ENCODE measurements around the gene BCKDHB. TPM values are rescaled to one million over a fixed set of nuclear protein-coding genes. Genes with fewer than 3 reads are reported as not detected.
"Not testable (repeated sequence)": the region's sequence is repeated elsewhere in the genome, so short reads cannot be mapped to it uniquely, and the experiment has no call there.

BCKDHB gene
- total and polyA plus RNA-seq, 4 donors, result 11.7 to 19.9 (median 16.5) TPM

DNA sequence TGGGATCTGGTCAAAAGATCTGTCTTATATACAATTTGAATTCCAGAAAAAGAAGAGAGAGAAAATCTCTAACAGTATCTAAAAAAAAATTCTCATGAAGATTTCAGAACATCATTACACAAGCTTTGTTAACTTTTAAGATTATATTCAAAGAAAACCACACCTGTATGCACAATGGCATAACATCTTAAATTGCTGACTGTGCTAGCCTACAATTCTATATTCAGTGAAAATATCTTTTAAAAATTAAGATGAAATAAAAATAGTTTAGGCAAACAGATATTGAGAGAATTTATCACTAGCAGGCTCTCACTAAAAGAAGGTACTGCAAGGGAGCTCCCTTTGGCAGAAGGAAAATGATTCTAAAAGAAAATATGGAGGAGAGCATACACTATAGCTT, 100.3 kb downstream of the BCKDHB start:
- Histone ChIP-seq H3K27me3 (ENCODE audit: control insufficient read depth in 1 of 2, insufficient read depth in 2 of 2, low read length in 1 of 2) (no peaks in the 10 kb centered on the region), H3K4me1 (ENCODE audit: control insufficient read depth in 1 of 2, insufficient read depth in 2 of 2, low read length in 2 of 2) (no peaks in the 10 kb centered on the region), H3K27ac (ENCODE audit: low read depth in 1 of 2, low read length in 2 of 2) (no peak overlapping the region), H3K36me3 (ENCODE audit: control insufficient read depth in 1 of 2, insufficient read depth in 2 of 2, low read length in 1 of 2) (no peaks in the 10 kb centered on the region), H3K4me3 (ENCODE audit: low read length in 2 of 2) (no peak overlapping the region), H3K9me3 (ENCODE audit: control insufficient read depth, low read length) (no peaks in the 10 kb centered on the region)
- ATAC-seq (ENCODE audit: low FRiP score) (no peak), DNase-seq (no peak)
- intact Hi-C loops (cut with DNase I), result no loop called here

DNA sequence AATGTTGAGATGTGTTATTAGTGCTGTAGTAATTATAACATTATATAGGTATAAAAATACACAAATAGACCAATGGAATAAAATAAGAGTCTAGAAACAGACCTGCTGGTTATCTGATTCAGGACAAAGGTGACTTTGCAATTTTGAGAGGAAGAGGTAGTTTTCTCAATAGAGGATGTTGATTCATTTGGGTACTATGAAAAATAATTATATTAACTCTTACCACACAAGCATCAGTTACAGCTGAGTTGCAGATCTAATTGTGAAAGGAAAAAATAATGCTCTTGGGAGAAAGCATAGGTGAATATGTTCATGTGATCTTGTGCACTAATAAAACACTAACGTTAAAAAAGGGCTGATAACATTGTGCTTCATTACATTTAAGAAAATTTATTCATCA, 103.0 kb downstream of the BCKDHB start:
- intact Hi-C loops (cut with DNase I), result no loop called here
- Histone ChIP-seq H3K36me3 (ENCODE audit: control insufficient read depth in 1 of 2, insufficient read depth in 2 of 2, low read length in 1 of 2) (no peaks in the 10 kb centered on the region), H3K27ac (ENCODE audit: low read depth in 1 of 2, low read length in 2 of 2) (no peak overlapping the region), H3K9me3 (ENCODE audit: control insufficient read depth, low read length) (no peaks in the 10 kb centered on the region), H3K27me3 (ENCODE audit: control insufficient read depth in 1 of 2, insufficient read depth in 2 of 2, low read length in 1 of 2) (no peaks in the 10 kb centered on the region), H3K4me1 (ENCODE audit: control insufficient read depth in 1 of 2, insufficient read depth in 2 of 2, low read length in 2 of 2) (no peaks in the 10 kb centered on the region), H3K4me3 (ENCODE audit: low read length in 2 of 2) (no peak overlapping the region)
- DNase-seq (no peak), ATAC-seq (ENCODE audit: low FRiP score) (no peak)
- 94 to 98% methylated on average over 1 of the region's 1 CpG for WGBS, 2 donors

DNA sequence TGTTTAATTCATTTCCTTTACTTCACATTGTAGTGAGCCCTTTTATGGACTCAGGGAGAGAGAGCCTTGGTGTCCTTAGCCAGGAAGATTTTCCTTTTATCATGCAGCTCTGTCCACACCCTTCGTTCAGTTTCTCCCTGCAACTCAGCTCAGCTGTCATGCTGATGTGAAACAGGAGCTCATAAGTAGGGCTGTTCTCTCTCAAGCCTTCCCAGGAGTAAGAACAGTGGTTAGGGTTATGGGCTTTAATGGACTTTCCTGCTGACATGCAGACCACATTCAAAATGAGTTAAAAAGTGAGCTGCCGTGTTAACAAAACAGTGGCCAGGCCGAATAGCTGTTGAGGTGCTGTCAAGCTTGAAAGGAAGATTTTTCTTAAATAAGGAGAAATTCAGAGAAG, 104.1 kb downstream of the BCKDHB start:
- no peak for DNase-seq
- no peak for ATAC-seq (ENCODE audit: low FRiP score)

DNA sequence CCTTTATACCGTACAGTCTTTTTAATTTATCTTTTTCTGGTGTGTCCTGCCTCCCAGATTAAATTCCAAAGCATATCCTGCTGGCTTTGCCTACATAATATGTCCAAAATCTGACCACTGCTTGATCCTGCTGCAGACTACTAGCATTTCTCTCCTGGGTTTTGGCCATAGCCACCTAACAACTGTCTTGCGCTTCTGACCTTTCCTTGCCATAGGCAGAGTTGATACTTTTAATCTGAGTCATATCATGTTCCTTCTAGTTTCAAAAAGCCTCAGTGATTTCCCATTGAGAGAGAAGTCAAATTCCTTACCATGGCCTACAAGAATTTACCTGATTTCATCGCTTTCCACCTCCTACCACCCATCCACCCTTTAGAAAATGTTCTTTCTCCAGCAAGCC, 104.8 kb downstream of the BCKDHB start:
- DNase-seq (no peak), ATAC-seq (ENCODE audit: low FRiP score) (no peak)
- WGBS, 2 donors, result 92 to 94% methylated on average over 3 of the region's 3 CpGs
- intact Hi-C loops (cut with DNase I), result loop anchor here in 1 of 2 donors (10.0 kb wide), 1 partner anchor 1544 kb away; the partner anchor contains the start of gene TENT5A
- no peaks in the 10 kb centered on the region for H3K4me1 ChIP-seq (ENCODE audit: control insufficient read depth in 1 of 2, insufficient read depth in 2 of 2, low read length in 2 of 2)
- no peaks in the 10 kb centered on the region for H3K36me3 ChIP-seq (ENCODE audit: control insufficient read depth in 1 of 2, insufficient read depth in 2 of 2, low read length in 1 of 2)
- H3K9me3 ChIP-seq (ENCODE audit: control insufficient read depth, low read length), result no peaks in the 10 kb centered on the region
- H3K27ac ChIP-seq (ENCODE audit: low read depth in 1 of 2, low read length in 2 of 2), result no peak overlapping the region
- H3K27me3 ChIP-seq (ENCODE audit: control insufficient read depth in 1 of 2, insufficient read depth in 2 of 2, low read length in 1 of 2), result no peaks in the 10 kb centered on the region
- H3K4me3 ChIP-seq (ENCODE audit: low read length in 2 of 2), result no peak overlapping the region

More for the DNA sequence above, 104.1 kb downstream of the BCKDHB start:
- Histone ChIP-seq H3K27ac (ENCODE audit: low read depth in 1 of 2, low read length in 2 of 2) (no peak overlapping the region), H3K4me3 (ENCODE audit: low read length in 2 of 2) (no peak overlapping the region), H3K4me1 (ENCODE audit: control insufficient read depth in 1 of 2, insufficient read depth in 2 of 2, low read length in 2 of 2) (no peaks in the 10 kb centered on the region), H3K36me3 (ENCODE audit: control insufficient read depth in 1 of 2, insufficient read depth in 2 of 2, low read length in 1 of 2) (no peaks in the 10 kb centered on the region), H3K27me3 (ENCODE audit: control insufficient read depth in 1 of 2, insufficient read depth in 2 of 2, low read length in 1 of 2) (no peaks in the 10 kb centered on the region), H3K9me3 (ENCODE audit: control insufficient read depth, low read length) (no peaks in the 10 kb centered on the region)
- intact Hi-C loops (cut with DNase I), result loop anchor here in 1 of 2 donors (10.0 kb wide), 1 partner anchor 1544 kb away; the partner anchor contains the start of gene TENT5A
- 54 to 61% methylated on average over 3 of the region's 3 CpGs for WGBS, 2 donors

DNA sequence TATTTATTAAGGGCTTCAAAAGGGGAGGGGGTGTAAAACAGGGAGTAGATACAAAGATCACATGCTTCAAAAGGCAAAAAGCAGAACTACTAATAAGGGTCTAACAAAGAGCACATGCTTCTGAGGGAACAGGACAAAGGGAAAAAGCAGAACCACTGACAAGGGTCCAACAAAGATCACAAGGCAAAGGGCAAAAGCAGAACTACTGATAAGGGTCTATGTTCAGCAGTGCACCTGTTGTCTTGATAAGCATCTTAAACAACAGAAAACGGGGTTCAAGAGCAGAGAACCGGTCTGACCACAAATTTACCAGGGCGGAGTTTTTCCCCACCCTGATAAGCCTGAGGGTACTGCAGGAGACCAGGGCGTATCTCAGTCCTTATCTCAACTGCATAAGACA, 105.4 kb downstream of the BCKDHB start:
- not testable (repeated sequence) for H3K27ac ChIP-seq (ENCODE audit: low read depth in 1 of 2, low read length in 2 of 2); H3K4me1 ChIP-seq (ENCODE audit: control insufficient read depth in 1 of 2, insufficient read depth in 2 of 2, low read length in 2 of 2)
- 77 to 79% methylated on average over 4 of the region's 4 CpGs for WGBS, 2 donors

DNA sequence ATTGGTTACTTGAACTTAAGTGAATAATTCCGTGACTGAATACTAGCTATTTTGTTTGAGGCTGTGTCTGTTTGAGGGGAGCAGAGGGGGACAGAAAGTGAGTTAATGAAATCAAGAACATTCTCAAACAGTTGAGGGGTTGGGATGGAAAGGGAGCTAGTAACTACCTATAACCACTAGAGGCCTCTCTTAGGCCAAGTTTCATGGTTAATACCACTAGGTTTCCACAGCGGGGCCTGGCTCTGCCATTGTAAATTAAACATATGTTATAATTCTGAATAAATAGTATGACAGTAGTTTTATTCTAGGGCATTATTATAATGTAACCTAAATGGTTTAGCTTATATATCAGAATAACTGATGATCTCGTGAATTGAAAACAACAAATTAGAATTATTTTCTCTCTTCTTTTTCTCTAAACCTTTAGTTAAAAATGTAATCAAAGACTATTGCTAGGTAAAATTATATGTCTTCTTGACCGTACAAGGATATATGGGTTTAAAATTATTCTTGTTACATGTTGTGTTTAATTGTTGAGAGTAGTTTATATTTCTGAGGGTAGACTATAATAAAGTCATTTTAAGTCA, 108.1 kb downstream of the BCKDHB start:
- ATAC-seq (ENCODE audit: low FRiP score) (peak; percentile 84), DNase-seq (no peak)
- H3K27me3 ChIP-seq (ENCODE audit: control insufficient read depth in 1 of 2, insufficient read depth in 2 of 2, low read length in 1 of 2), result no peaks in the 10 kb centered on the region
- intact Hi-C loops (cut with DNase I), result loop anchor here in 1 of 2 donors (10.0 kb wide), 1 partner anchor 1540 kb away; the partner anchor contains the start of gene TENT5A
- no peak overlapping the region for H3K27ac ChIP-seq (ENCODE audit: low read depth in 1 of 2, low read length in 2 of 2)
- no peaks in the 10 kb centered on the region for H3K9me3 ChIP-seq (ENCODE audit: control insufficient read depth, low read length)
- H3K4me3 ChIP-seq (ENCODE audit: low read length in 2 of 2), result no peak overlapping the region
- no peaks in the 10 kb centered on the region for H3K36me3 ChIP-seq (ENCODE audit: control insufficient read depth in 1 of 2, insufficient read depth in 2 of 2, low read length in 1 of 2)
- H3K4me1 ChIP-seq (ENCODE audit: control insufficient read depth in 1 of 2, insufficient read depth in 2 of 2, low read length in 2 of 2), result peaks cover 2 to 3% of the 10 kb centered on the region in 2 donors
- 46 to 50% methylated on average over 4 of the region's 4 CpGs for WGBS, 2 donors

More for the DNA sequence above, 105.4 kb downstream of the BCKDHB start:
- H3K9me3 ChIP-seq (ENCODE audit: control insufficient read depth, low read length); H3K4me3 ChIP-seq (ENCODE audit: low read length in 2 of 2); H3K36me3 ChIP-seq (ENCODE audit: control insufficient read depth in 1 of 2, insufficient read depth in 2 of 2, low read length in 1 of 2); H3K27me3 ChIP-seq (ENCODE audit: control insufficient read depth in 1 of 2, insufficient read depth in 2 of 2, low read length in 1 of 2); ATAC-seq (ENCODE audit: low FRiP score); DNase-seq: not testable (repeated sequence)
- intact Hi-C loops (cut with DNase I), result loop anchor here (2.0 to 10.0 kb wide), 2 partner anchors 1539 to 1543 kb away; partner anchors contain the start of gene TENT5A (in 1 of the 2)

DNA sequence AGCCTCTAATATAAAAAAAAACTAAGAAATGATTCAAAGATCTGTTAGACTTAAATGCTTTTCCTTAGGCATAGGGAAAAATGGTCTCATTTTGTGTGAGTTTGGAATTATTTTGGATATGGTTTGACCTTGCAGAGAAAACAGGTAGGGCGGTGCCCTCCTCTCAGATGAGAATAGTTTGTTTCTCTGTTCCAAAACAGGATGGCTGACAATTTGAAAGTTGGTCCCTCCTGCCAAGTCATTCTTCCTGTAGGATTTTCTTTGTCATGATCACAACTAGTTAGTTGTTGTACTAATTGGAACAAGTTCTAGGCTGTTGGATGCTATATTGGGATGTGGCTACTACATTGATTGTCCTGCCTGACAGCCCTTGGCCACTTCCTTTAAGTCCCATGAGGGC, 108.6 kb downstream of the BCKDHB start:
- 95 to 100% methylated on average over 1 of the region's 1 CpG for WGBS, 2 donors
- Histone ChIP-seq H3K27me3 (ENCODE audit: control insufficient read depth in 1 of 2, insufficient read depth in 2 of 2, low read length in 1 of 2) (no peaks in the 10 kb centered on the region), H3K9me3 (ENCODE audit: control insufficient read depth, low read length) (no peaks in the 10 kb centered on the region), H3K4me1 (ENCODE audit: control insufficient read depth in 1 of 2, insufficient read depth in 2 of 2, low read length in 2 of 2) (peaks cover 2 to 3% of the 10 kb centered on the region in 2 donors), H3K4me3 (ENCODE audit: low read length in 2 of 2) (no peak overlapping the region), H3K36me3 (ENCODE audit: control insufficient read depth in 1 of 2, insufficient read depth in 2 of 2, low read length in 1 of 2) (no peaks in the 10 kb centered on the region), H3K27ac (ENCODE audit: low read depth in 1 of 2, low read length in 2 of 2) (no peak overlapping the region)
- DNase-seq (no peak), ATAC-seq (ENCODE audit: low FRiP score) (no peak)
- intact Hi-C loops (cut with DNase I), result loop anchor here in 1 of 2 donors (10.0 kb wide), 1 partner anchor 1540 kb away; the partner anchor contains the start of gene TENT5A

DNA sequence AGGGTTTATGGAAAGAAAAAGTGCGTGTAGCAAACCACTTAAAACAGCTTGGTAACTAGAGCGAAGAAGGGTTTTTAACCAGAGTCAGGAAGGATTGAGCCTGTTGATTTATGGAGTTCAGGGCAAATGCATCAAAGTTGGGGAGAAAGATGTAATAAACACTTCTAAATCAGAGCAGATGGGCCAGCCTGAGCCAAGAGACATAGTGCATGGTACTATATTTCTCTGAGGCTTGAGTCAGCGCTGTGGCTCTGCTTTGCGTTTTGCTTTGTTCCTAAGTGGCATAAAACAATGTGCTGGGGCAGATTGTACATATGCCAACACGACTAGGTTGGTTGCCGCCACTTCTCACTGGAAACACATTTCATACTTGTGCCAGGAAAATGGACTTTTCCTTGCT, 111.3 kb downstream of the BCKDHB start:
- 39 to 46% methylated on average over 6 of the region's 6 CpGs for WGBS, 2 donors
- H3K9me3 ChIP-seq (ENCODE audit: control insufficient read depth, low read length), result no peaks in the 10 kb centered on the region
- no peak overlapping the region for H3K27ac ChIP-seq (ENCODE audit: low read depth in 1 of 2, low read length in 2 of 2)
- peaks cover 2 to 3% of the 10 kb centered on the region in 2 donors for H3K4me1 ChIP-seq (ENCODE audit: control insufficient read depth in 1 of 2, insufficient read depth in 2 of 2, low read length in 2 of 2)
- intact Hi-C loops (cut with DNase I), result loop anchor here in 1 of 2 donors (10.0 kb wide), 1 partner anchor 1537 kb away; the partner anchor contains the start of gene TENT5A
- DNase-seq (no peak), ATAC-seq (ENCODE audit: low FRiP score) (peak; percentile 43)
- H3K36me3 ChIP-seq (ENCODE audit: control insufficient read depth in 1 of 2, insufficient read depth in 2 of 2, low read length in 1 of 2), result no peaks in the 10 kb centered on the region
- no peaks in the 10 kb centered on the region for H3K27me3 ChIP-seq (ENCODE audit: control insufficient read depth in 1 of 2, insufficient read depth in 2 of 2, low read length in 1 of 2)
- no peak overlapping the region for H3K4me3 ChIP-seq (ENCODE audit: low read length in 2 of 2)

DNA sequence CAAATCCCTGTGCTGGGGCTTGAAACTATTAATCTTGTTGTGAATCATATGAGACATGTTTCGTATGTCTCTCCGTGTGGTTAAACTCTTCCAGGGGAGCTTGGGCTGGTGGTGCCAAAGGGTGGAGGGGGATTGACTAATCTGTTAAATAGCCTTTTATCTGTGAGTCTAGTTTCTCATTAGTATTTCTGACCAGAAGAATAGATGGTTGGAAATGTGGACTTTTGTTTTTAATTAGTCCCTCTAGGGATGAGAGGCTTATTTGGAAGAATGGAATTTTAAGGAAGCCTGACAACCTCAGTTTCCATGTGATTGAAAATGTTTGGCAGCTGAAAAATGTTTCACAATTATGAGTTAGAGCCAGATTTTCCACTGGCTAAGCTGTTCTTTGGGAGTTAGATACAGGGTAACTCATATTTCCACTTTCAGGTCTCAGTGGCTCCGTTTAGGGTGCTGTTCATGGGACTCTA, 117.3 kb downstream of the BCKDHB start:
- Histone ChIP-seq H3K4me1 (ENCODE audit: control insufficient read depth in 1 of 2, insufficient read depth in 2 of 2, low read length in 2 of 2) (no peaks in the 10 kb centered on the region), H3K36me3 (ENCODE audit: control insufficient read depth in 1 of 2, insufficient read depth in 2 of 2, low read length in 1 of 2) (no peaks in the 10 kb centered on the region), H3K27ac (ENCODE audit: low read depth in 1 of 2, low read length in 2 of 2) (no peak overlapping the region), H3K4me3 (ENCODE audit: low read length in 2 of 2) (no peak overlapping the region), H3K27me3 (ENCODE audit: control insufficient read depth in 1 of 2, insufficient read depth in 2 of 2, low read length in 1 of 2) (no peaks in the 10 kb centered on the region), H3K9me3 (ENCODE audit: control insufficient read depth, low read length) (no peaks in the 10 kb centered on the region)
- DNase-seq (peak in 1 of 2 donors; percentile 61), ATAC-seq (ENCODE audit: low FRiP score) (peak; percentile 65)
- intact Hi-C loops (cut with DNase I), result no loop called here
- 86 to 89% methylated on average over 3 of the region's 3 CpGs for WGBS, 2 donors
